C4-2B (cell line): ENCODE results near the gene C6orf58.

Experiments used
- H3K27ac ChIP-seq: fragments of 450-650 bp; 2 replicates; pipeline ENCODE4 v1.5.1; 2017
- ZFX ChIP-seq: fragments of 450-650 bp; IDR thresholded peaks from 2 replicates; pipeline ENCODE4 v1.6.1; 2017
- TF ChIP-seq, protein P1 (sequence below): fragments of 450-650 bp; conservative IDR thresholded peaks from 2 replicates; pipeline ENCODE4 v1.5.1; 2017; ENCODE audit warnings: mild to moderate bottlenecking

Gene C6orf58

DNA sequence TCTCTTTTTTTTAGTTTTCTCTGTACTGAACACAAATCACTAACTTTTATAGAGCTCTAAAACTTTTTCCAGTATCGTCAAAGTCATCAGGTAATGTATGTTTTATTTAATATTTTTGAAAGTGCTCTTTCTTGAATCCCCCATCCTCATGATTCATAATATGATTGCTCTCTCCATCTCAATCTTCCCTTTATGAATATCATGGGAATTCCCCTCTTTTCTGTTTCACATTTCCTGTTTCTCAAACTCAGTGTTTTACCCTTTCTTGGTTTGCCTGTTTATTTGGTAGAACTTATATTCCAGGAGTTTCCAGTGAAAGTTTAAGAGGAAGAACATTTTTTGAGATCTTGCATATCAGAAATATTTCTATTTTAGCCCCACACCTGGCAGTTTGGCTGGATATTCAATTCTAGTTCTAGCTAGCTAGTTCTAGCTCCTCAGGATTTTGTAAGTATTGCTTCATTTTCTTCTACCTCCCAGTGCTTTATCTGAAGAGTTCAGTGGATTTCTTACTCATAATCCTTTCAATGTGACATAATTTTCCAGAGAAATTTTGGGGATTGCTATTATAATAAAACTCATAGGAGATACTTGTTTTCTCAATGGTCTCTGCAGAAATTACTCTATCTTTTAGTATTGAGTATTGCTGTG, 6.1 kb upstream of the C6orf58 start:
- TF ChIP-seq ZFX = no peak
- TF ChIP-seq, protein P1, sequence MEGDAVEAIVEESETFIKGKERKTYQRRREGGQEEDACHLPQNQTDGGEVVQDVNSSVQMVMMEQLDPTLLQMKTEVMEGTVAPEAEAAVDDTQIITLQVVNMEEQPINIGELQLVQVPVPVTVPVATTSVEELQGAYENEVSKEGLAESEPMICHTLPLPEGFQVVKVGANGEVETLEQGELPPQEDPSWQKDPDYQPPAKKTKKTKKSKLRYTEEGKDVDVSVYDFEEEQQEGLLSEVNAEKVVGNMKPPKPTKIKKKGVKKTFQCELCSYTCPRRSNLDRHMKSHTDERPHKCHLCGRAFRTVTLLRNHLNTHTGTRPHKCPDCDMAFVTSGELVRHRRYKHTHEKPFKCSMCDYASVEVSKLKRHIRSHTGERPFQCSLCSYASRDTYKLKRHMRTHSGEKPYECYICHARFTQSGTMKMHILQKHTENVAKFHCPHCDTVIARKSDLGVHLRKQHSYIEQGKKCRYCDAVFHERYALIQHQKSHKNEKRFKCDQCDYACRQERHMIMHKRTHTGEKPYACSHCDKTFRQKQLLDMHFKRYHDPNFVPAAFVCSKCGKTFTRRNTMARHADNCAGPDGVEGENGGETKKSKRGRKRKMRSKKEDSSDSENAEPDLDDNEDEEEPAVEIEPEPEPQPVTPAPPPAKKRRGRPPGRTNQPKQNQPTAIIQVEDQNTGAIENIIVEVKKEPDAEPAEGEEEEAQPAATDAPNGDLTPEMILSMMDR = no peak

DNA sequence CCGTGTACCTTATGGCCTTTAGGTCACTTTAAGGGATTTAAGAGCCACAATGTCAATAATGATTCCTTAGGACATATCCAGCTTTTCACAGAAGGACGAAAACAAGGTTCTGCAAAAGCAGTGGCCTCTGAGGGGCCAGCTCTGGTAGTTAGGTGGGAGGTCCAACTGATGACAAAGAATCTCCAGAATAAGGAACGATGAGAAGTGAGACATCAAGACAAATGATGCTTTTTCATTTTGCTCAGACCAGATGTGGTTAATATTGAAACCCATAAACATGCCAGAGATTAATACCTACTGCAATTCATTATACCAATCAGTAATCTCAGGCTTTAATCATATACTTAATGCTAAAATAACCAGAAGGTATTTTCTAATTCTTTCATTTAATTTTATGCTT, 1.9 kb downstream of the C6orf58 start:
- no peak overlapping the region for H3K27ac ChIP-seq
- no peak for TF ChIP-seq ZFX
- TF ChIP-seq, protein P1 = no peak

More for the DNA sequence above, 6.1 kb upstream of the C6orf58 start:
- no peak overlapping the region for H3K27ac ChIP-seq

DNA sequence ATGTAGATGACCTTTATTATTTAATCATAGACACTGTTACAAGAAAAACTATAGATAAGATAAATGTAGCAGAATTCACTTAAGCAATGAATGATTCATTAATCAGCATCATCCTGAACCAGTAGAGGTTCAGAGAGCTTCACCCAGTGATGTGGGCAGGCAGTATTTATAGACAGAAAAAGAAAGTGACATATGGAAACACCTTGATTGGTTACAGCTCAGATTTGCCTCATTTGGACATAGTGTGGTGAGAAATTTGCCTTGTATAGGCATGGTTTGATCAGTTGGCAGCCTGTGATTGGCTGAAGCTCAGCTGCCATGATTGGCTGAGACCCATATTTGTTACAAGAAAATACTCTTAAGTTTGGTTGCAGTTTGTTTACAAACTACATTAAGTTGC, 4.6 kb downstream of the C6orf58 start:
- TF ChIP-seq, protein P1 = no peak
- no peak for TF ChIP-seq ZFX
- H3K27ac ChIP-seq = no peak overlapping the region

DNA sequence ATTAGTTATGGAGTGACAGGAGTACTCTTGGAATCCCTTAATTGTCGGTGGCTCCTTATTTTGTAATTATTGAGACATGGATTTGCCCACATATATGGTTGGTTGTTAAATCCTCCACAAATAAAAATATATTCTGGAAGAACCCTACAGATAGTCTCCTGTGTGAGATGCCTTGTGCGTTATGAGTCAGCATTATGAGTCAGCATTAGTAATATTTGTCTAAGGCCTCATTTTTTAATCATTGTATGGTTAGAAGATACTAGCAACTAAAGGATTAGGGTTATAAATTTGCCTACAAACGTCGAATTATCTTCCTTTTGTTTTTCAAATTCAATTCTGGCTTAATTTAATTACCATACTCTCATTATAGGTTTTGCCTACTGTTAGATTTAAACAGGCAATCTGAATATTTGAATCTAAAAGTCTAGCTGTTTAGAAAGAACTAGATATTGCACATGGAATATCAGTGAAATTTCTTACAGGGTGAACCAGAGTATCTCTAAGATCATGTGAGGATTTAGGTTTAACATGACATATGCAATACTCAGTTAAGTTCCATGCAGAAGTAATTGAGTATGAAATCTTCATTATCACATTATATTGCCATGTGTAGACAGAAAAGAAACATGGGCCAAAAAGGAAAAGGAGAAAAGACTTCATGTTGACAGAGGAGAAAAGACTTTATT, 5.9 kb downstream of the C6orf58 start:
- TF ChIP-seq, protein P1 = no peak
- TF ChIP-seq ZFX = no peak
- H3K27ac ChIP-seq = no peak overlapping the region

DNA sequence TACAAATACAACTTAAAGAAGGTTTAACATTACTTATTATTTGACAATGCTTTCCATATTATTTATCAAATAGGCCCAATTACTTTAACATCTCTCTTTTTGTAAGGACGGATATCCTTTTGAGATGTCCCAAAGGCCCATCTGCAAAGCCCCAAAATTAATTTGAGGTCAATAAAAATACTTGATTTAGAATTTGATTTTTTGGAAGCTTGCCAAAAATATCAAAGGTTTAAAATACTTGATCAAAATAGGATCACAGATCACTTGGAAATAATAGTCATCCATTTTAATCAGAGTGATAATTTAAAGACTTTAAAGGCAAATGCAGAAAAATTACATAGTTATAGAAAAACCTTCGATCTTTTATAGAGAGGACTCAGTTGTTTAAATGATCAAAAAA, 8.1 kb downstream of the C6orf58 start:
- H3K27ac ChIP-seq = no peak overlapping the region
- TF ChIP-seq, protein P1 = no peak
- TF ChIP-seq ZFX = no peak

DNA sequence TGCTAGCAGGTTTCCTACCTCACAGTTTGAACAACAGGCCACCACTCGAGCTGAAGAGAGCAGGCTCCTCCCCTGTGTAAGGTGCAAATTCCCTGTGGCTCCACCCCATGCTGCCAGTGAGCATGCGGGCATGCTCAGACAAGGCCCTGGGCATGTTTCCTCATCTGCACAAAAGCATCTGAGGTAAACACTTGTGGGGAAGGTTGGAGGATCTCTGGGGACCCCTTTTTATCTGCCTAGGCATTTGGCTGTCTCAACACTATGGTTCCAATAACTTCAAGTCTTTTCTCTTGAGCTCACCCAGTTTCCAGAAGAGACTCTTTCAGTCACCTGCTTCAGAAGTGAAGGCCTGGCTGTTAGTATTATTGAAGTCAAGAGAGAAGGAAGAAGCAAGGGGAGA, 9.4 kb downstream of the C6orf58 start:
- TF ChIP-seq, protein P1 = no peak
- TF ChIP-seq ZFX = no peak
- no peak overlapping the region for H3K27ac ChIP-seq

DNA sequence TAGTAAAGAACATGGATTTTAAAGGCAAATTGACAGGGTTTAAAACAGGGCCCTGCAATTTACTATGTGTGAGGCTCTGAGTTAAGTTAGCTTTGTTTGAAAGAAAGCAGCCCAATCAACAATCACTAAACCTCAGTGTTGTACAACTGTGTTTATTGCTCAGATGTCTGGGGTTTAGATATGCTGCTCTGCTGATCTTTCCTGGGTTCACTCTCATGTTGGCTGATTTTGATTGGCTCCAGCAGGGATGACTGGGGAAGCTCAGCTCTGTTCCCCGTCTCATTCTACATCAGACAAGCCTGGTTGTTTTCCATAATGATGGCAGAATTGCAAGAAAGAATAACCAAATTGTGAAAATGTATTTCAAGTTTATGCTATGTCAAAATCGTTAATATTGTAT, 10.9 kb downstream of the C6orf58 start:
- TF ChIP-seq, protein P1 = no peak
- no peak for TF ChIP-seq ZFX
- H3K27ac ChIP-seq = no peak overlapping the region
